Suprapubic skin (tissue), 4 donors: ENCODE measurements around the gene TSHZ2. TPM values are rescaled to one million over a fixed set of nuclear protein-coding genes. Genes with fewer than 3 reads are reported as not detected.

Experiments
- DNase-seq, 2 donors: peaks; one replicate each; pipeline ENCODE4 v3.0.0-alpha.2; 2019; ENCODE audit warnings: low spot score in 2 of 2
- H3K27ac ChIP-seq: fragments of 200-600 bp; sonication (generic); one replicate; pipeline ENCODE4 v1.5.1; 2019
- H3K27me3 ChIP-seq: fragments of 200-600 bp; sonication (generic); one replicate; pipeline ENCODE4 v1.5.1; 2019
- H3K36me3 ChIP-seq: fragments of 200-600 bp; sonication (generic); one replicate; pipeline ENCODE4 v1.5.1; 2019
- H3K4me1 ChIP-seq: fragments of 200-600 bp; sonication (generic); one replicate; pipeline ENCODE4 v1.5.1; 2019
- H3K4me3 ChIP-seq: fragments of 200-600 bp; sonication (generic); one replicate; pipeline ENCODE4 v1.5.1; 2019; ENCODE audit warnings: mild to moderate bottlenecking
- H3K9me3 ChIP-seq: fragments of 200-600 bp; sonication (generic); one replicate; pipeline ENCODE4 v1.5.1; 2019
- EP300 ChIP-seq: sonication (generic); formaldehyde crosslinking; IDR thresholded peaks from one replicate; pipeline ENCODE4 v1.6.1; 2017; ENCODE audit warnings: antibody characterized with exemption
- POLR2A ChIP-seq, 2 donors: fragments of 450-650 bp; IDR thresholded peaks; one replicate each; pipeline ENCODE4 v1.6.1; 2017; ENCODE audit warnings: antibody characterized with exemption in 2 of 2, mild to moderate bottlenecking in 2 of 2, moderate library complexity in 2 of 2
- POLR2AphosphoS5 ChIP-seq, 3 donors: sonication (generic); formaldehyde crosslinking; IDR thresholded peaks; one replicate each; pipeline ENCODE4 v1.6.1; 2017; ENCODE audit warnings: antibody characterized with exemption in 3 of 3
- WGBS: methylation state at CpG from one replicate; pipeline ENCODE4 v1.1.5; 2018; 5-methylcytosine and 5-hydroxymethylcytosine counted together
- total RNA-seq, 4 donors: library from RNA; depleted of rRNA; stranded (reverse); fragments of >200 nt; gene quantifications; one replicate each; pipeline ENCODE4 v1.1.0, GENCODE V29; 2016
- TF ChIP-seq, protein P1 (sequence below), 2 donors: fragments of 200-600 bp in 1 of 2; fragments of 450-650 bp in 1 of 2; sonication (generic) in 1 of 2; IDR thresholded peaks; one replicate each; pipeline ENCODE4 v1.5.1; 2016 to 2019; ENCODE audit warnings: antibody characterized with exemption in 2 of 2, mild to moderate bottlenecking in 1 of 2, moderate library complexity in 1 of 2

The TSHZ2 gene
- total RNA-seq, 4 donors from 2014 or later = 10.2 to 24.7 (median 19.2) TPM

DNA sequence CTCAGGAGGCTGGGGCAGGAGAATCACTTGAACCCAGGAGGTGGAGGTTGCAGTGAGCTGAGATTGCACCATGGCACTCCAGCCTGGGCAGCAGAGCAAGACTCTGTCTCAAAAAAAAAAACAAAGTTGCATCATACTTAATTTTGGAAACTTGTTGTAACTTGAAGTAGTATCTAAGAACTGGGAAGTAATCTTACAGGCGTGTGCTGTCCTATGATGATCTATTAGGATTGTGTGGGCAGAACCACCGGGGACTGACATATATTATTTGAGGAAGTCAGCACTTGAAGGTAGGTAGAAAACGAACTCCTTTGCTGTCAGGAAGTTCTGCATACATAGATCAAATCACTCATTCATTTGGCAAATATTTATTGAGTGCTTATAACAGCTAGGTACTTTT is 433.0 kb downstream of the TSHZ2 start:
- Histone ChIP-seq H3K36me3 (no peaks in the 10 kb centered on the region), H3K4me3 (no peak overlapping the region), H3K27ac (no peak overlapping the region), H3K9me3 (no peaks in the 10 kb centered on the region), H3K27me3 (no peaks in the 10 kb centered on the region), H3K4me1 (no peaks in the 10 kb centered on the region)
- no peak for TF ChIP-seq POLR2AphosphoS5 (IDR thresholded peaks at IDR 0.05)
- TF ChIP-seq, protein P1, sequence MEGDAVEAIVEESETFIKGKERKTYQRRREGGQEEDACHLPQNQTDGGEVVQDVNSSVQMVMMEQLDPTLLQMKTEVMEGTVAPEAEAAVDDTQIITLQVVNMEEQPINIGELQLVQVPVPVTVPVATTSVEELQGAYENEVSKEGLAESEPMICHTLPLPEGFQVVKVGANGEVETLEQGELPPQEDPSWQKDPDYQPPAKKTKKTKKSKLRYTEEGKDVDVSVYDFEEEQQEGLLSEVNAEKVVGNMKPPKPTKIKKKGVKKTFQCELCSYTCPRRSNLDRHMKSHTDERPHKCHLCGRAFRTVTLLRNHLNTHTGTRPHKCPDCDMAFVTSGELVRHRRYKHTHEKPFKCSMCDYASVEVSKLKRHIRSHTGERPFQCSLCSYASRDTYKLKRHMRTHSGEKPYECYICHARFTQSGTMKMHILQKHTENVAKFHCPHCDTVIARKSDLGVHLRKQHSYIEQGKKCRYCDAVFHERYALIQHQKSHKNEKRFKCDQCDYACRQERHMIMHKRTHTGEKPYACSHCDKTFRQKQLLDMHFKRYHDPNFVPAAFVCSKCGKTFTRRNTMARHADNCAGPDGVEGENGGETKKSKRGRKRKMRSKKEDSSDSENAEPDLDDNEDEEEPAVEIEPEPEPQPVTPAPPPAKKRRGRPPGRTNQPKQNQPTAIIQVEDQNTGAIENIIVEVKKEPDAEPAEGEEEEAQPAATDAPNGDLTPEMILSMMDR (IDR thresholded peaks at IDR 0.05) = no peak
- no peak for TF ChIP-seq EP300
- TF ChIP-seq POLR2A (IDR thresholded peaks at IDR 0.05) = no peak
- 58% methylated on average over 3 of the region's 3 CpGs for WGBS
- no peak for DNase-seq

DNA sequence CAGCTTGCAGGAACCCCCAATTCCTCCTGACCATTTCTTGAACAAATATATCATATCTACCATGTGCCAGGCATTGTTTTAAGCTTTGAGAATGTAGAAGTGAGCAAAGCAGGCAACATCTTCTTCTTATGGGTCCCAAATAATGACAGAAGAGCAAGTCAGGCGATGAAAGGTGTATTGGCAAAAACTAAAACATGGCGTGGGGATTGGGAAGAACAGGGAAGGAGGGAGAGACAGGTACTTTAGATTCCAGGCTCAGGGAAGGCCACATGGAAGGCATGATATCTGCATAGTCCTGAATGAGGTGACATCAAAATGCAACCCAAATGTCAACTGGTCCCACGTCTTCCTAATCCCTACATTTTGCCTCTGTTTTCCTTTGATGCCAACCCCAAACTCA is 434.4 kb downstream of the TSHZ2 start:
- no peaks in the 10 kb centered on the region for H3K4me1 ChIP-seq
- H3K4me3 ChIP-seq = no peak overlapping the region
- H3K36me3 ChIP-seq = no peaks in the 10 kb centered on the region
- DNase-seq = no peak
- WGBS = 93% methylated on average over 3 of the region's 3 CpGs
- no peak overlapping the region for H3K27ac ChIP-seq
- H3K9me3 ChIP-seq = no peaks in the 10 kb centered on the region
- no peaks in the 10 kb centered on the region for H3K27me3 ChIP-seq
- TF ChIP-seq POLR2AphosphoS5 (IDR thresholded peaks at IDR 0.05) (no peak), EP300 (no peak), POLR2A (IDR thresholded peaks at IDR 0.05) (no peak)
- TF ChIP-seq, protein P1 (IDR thresholded peaks at IDR 0.05) = no peak

DNA sequence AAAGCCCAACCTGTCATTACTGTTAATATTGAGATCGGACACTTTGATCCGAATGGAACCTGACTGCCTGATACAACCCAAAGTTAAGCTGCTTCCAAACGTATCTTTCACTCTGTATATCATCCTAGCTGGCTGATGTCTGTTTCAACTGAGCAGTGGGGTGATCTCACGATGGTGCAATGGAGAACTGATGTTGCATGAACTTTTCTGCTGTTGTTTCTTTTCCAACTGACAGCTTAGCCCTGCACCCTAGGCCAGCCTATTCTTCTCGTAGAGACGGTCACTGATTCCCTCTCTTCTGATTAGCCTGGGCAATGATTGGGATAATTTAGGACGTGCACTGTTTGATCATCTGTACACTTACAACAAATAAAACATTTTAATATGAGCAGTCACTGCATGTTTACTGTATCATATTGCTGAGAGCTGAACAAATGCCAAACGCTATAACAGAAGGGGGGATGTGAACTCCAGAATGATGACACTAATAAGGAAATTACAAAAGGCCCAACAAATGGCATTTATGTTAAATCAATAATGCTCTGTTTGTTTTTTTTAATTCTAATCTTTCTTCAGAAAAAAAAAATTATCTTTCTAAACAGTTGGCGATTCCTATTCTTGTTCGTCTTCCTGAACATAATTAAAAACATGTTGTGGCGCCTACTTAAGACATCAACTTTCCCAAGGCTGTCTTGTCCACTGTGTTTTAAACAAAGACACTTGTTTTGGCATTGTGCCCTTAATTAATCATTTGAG is 436.7 kb downstream of the TSHZ2 start:
- 54% methylated on average over 11 of the region's 11 CpGs for WGBS
- Histone ChIP-seq H3K36me3 (no peaks in the 10 kb centered on the region), H3K27me3 (no peaks in the 10 kb centered on the region), H3K4me3 (no peak overlapping the region), H3K4me1 (no peaks in the 10 kb centered on the region), H3K9me3 (no peaks in the 10 kb centered on the region), H3K27ac (no peak overlapping the region)
- DNase-seq = no peak
- TF ChIP-seq EP300 (no peak), POLR2AphosphoS5 (IDR thresholded peaks at IDR 0.05) (no peak)

DNA sequence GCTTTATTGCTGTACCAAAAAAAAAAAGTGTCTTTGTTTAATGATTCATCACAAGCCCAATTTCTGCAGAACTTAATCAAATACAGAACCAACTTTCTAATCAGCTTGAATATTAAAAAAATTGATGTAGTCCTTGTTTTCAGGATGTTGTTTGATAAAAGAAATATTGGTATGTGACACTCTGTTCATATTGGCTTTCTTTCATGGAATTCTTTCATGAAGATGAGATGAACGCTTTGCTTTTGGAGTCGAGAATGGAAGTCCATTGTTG is 437.2 kb downstream of the TSHZ2 start:
- Histone ChIP-seq H3K4me3 (no peak overlapping the region), H3K27me3 (no peaks in the 10 kb centered on the region), H3K27ac (no peak overlapping the region), H3K9me3 (no peaks in the 10 kb centered on the region), H3K36me3 (no peaks in the 10 kb centered on the region), H3K4me1 (no peaks in the 10 kb centered on the region)
- TF ChIP-seq EP300 (no peak), POLR2AphosphoS5 (IDR thresholded peaks at IDR 0.05) (no peak), POLR2A (IDR thresholded peaks at IDR 0.05) (no peak)
- TF ChIP-seq, protein P1 (IDR thresholded peaks at IDR 0.05) = no peak
- no peak for DNase-seq
- 66% methylated on average over 2 of the region's 2 CpGs for WGBS

DNA sequence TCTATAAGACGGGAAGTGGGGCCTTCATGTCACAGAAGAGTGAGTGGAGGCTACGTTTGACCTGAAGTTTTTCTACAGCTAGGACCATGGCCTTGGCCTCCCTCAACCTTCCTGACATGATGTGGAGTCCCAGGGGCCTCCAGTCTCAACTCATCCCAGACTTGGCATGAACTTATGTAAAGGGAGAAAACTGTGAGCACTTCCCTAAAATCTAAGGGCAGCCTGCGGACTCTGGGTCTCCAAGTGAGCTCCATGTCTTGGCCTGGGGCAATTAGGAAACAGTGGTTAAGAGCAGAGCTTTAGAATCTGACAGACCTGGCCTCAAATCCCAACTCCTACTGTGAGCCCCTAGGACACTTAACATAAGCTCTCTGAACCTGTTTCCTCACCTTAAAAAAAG is 439.0 kb downstream of the TSHZ2 start:
- Histone ChIP-seq H3K9me3 (no peaks in the 10 kb centered on the region), H3K27ac (no peak overlapping the region), H3K4me1 (no peaks in the 10 kb centered on the region), H3K36me3 (no peaks in the 10 kb centered on the region), H3K27me3 (no peaks in the 10 kb centered on the region), H3K4me3 (no peak overlapping the region)
- WGBS = 69% methylated on average over 3 of the region's 3 CpGs
- no peak for DNase-seq
- TF ChIP-seq POLR2A (IDR thresholded peaks at IDR 0.05) (no peak), POLR2AphosphoS5 (IDR thresholded peaks at IDR 0.05) (no peak), EP300 (no peak)
- TF ChIP-seq, protein P1 (IDR thresholded peaks at IDR 0.05) = no peak

DNA sequence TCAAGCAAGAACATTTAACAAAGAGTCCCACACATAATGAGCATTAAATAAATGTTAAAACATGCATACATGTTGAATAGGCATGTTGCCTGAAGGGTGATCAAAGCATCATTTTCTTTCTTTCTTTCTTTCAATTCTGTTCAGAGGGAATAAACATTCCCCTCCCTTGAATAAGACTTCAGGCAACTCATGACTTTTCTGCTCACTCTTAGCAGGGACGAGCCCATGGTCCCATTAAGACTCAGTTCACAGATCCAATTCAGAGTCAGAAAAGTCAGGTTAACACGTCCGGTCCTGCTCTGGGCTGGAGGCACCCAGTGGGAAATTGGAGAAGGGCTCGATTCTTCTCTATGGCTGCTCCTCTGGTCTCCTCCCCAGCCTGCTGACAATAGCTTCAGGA is 439.7 kb downstream of the TSHZ2 start:
- no peaks in the 10 kb centered on the region for H3K9me3 ChIP-seq
- TF ChIP-seq POLR2AphosphoS5 (IDR thresholded peaks at IDR 0.05) (no peak), EP300 (no peak), POLR2A (IDR thresholded peaks at IDR 0.05) (no peak)
- TF ChIP-seq, protein P1 (IDR thresholded peaks at IDR 0.05) = no peak
- no peak overlapping the region for H3K27ac ChIP-seq
- H3K27me3 ChIP-seq = no peaks in the 10 kb centered on the region
- H3K36me3 ChIP-seq = no peaks in the 10 kb centered on the region
- DNase-seq = no peak
- no peak overlapping the region for H3K4me3 ChIP-seq
- 85% methylated on average over 4 of the region's 4 CpGs for WGBS
- H3K4me1 ChIP-seq = no peaks in the 10 kb centered on the region
